Fibroblast of the conjunctiva (primary cell): ENCODE data around the gene PTPRJ.

Source experiments
- DNase-seq: peaks from one replicate; pipeline ENCODE4 v3.0.0-alpha.2; 2010; ENCODE audit warnings: low read depth

The PTPRJ gene

GRCh38 chr11:47997063-47998053 lies 17.0 kb downstream of the PTPRJ start:
- DNase-seq = no peak

- DNase-seq = no peak
Observed at GRCh38 chr11:47998345-47998732, 18.0 kb downstream of the PTPRJ start.

GRCh38 chr11:47998733-47999359 lies 18.5 kb downstream of the PTPRJ start:
- DNase-seq = no peak

GRCh38 chr11:48000432-48000831 lies 20.1 kb downstream of the PTPRJ start:
- DNase-seq = no peak

- DNase-seq = peak; percentile 76
Observed at GRCh38 chr11:48001438-48002021, 21.2 kb downstream of the PTPRJ start.

- no peak for DNase-seq
Observed at GRCh38 chr11:48002561-48002960, 22.2 kb downstream of the PTPRJ start.

GRCh38 chr11:48003926-48004325 lies 23.6 kb downstream of the PTPRJ start:
- no peak for DNase-seq

- DNase-seq = no peak
Observed at GRCh38 chr11:48004456-48004855, 24.1 kb downstream of the PTPRJ start.

GRCh38 chr11:48005136-48005535 lies 24.8 kb downstream of the PTPRJ start:
- no peak for DNase-seq

- DNase-seq = no peak
Observed at GRCh38 chr11:48005831-48006270, 25.5 kb downstream of the PTPRJ start.

GRCh38 chr11:48006301-48006992 lies 26.1 kb downstream of the PTPRJ start:
- peak; percentile 40 for DNase-seq

GRCh38 chr11:48007677-48008076 lies 27.3 kb downstream of the PTPRJ start:
- DNase-seq = no peak

- DNase-seq = no peak
Observed at GRCh38 chr11:48008951-48009270, 28.6 kb downstream of the PTPRJ start.

- DNase-seq = no peak
Observed at GRCh38 chr11:48011102-48011797, 30.9 kb downstream of the PTPRJ start.

- DNase-seq = no peak
Observed at GRCh38 chr11:48011798-48012391, 31.5 kb downstream of the PTPRJ start.

- DNase-seq = no peak
Observed at GRCh38 chr11:48013269-48013901, 33.0 kb downstream of the PTPRJ start.

- no peak for DNase-seq
Observed at GRCh38 chr11:48014917-48015316, 34.6 kb downstream of the PTPRJ start.

GRCh38 chr11:48017105-48017830 lies 36.9 kb downstream of the PTPRJ start:
- DNase-seq = no peak

- no peak for DNase-seq
Observed at GRCh38 chr11:48017831-48018527, 37.6 kb downstream of the PTPRJ start.
